GM12878 (cell line): ENCODE results near the gene HAND1. TPM values are rescaled to one million over a fixed set of nuclear protein-coding genes. Genes with fewer than 3 reads are reported as not detected.

Experiments used
- ATAC-seq: fragments of 200-7000 bp; cut with Tn5 transposase; 3 replicates; pipeline ENCODE4 v1.9.1; 2020; ENCODE audit warnings: mild to moderate bottlenecking, moderate library complexity
- BruUV-seq: library from RNA; stranded (reverse); fragments of 400-500 nt; replicated peaks from 2 replicates; lab custom pipeline; 2021; lab: Mats Ljungman, UMichigan
- CTCF ChIA-PET: fragments of 300-600 bp; sonication (Branson Sonifier 250); formaldehyde crosslinking; extraction: SDS; loops from one replicate; lab custom pipeline; 2021; ENCODE audit warnings: inconsistent platforms; lab: Yijun Ruan, JAX
- POLR2A ChIA-PET: fragments of 350-600 bp; formaldehyde crosslinking; extraction: SDS; loops from one replicate; lab custom pipeline; 2021; ENCODE audit warnings: inconsistent platforms; lab: Charles Lee
- RAD21 ChIA-PET: fragments of 300-600 bp; sonication (Branson Sonifier 250); formaldehyde crosslinking; loops from one replicate; lab custom pipeline; 2023; ENCODE audit warnings: antibody characterized with exemption; ENCODE audit not compliant: unreplicated experiment; lab: Charles Lee
- SMC1A ChIA-PET: fragments of 300-600 bp; sonication (Branson Sonifier 250); formaldehyde crosslinking; loops from one replicate; lab custom pipeline; 2023; ENCODE audit not compliant: unreplicated experiment, uncharacterized antibody; lab: Charles Lee
- DNase-seq: peaks from one replicate; pipeline ENCODE4 v3.0.0-alpha.2; 2011; ENCODE audit warnings: low read depth, low spot score
- FAIRE-seq: peaks from 3 replicates; lab custom pipeline; 2011; peaks lifted over from hg19 to GRCh38; lab: Jason Lieb, UNC
- H2AFZ ChIP-seq: 2 replicates; pipeline ENCODE4 v1.6.0; 2011; ENCODE audit warnings: low read depth, low read length, control low read depth; ENCODE audit not compliant: control insufficient read depth
- H3K27ac ChIP-seq: 2 replicates; pipeline ENCODE4 v1.5.1; 2011; ENCODE audit warnings: control low read depth; ENCODE audit not compliant: control insufficient read depth, insufficient read depth
- H3K27me3 ChIP-seq, 2 experiments: replicated peaks in 1 of 2; 2 replicates each; pipeline versions ENCODE4 v1.6.0 to v1.6.1; 2011; ENCODE audit warnings: low read length in 1 of 2; ENCODE audit not compliant: control insufficient read depth in 2 of 2, insufficient read depth in 2 of 2
- H3K36me3 ChIP-seq, 2 experiments: 2 replicates each; pipeline ENCODE4 v1.5.1; 2011; ENCODE audit warnings: low read length in 1 of 2; ENCODE audit not compliant: control insufficient read depth in 2 of 2, insufficient read depth in 2 of 2
- H3K4me1 ChIP-seq: 2 replicates; pipeline ENCODE4 v1.6.1; 2011; ENCODE audit warnings: mild to moderate bottlenecking, low read length, moderate library complexity, mixed read lengths; ENCODE audit not compliant: control insufficient read depth, insufficient read depth
- H3K4me2 ChIP-seq: 2 replicates; pipeline ENCODE4 v1.6.0; 2011; ENCODE audit warnings: control low read depth; ENCODE audit not compliant: control insufficient read depth, insufficient read depth
- H3K4me3 ChIP-seq: fragments of 200-600 bp; sonication (generic); 2 replicates; pipeline ENCODE4 v1.5.1; 2016
- H3K79me2 ChIP-seq: 2 replicates; pipeline ENCODE4 v1.6.0; 2011; ENCODE audit warnings: low read length; ENCODE audit not compliant: control insufficient read depth, insufficient read depth
- H3K9ac ChIP-seq: 2 replicates; pipeline ENCODE4 v1.8.0; 2011; ENCODE audit warnings: low read length, control low read depth, mixed read lengths; ENCODE audit not compliant: control insufficient read depth, insufficient read depth
- H3K9me3 ChIP-seq: replicated peaks from 3 replicates; pipeline ENCODE4 v1.5.1; 2011; ENCODE audit warnings: mild to moderate bottlenecking, low read length; ENCODE audit not compliant: control insufficient read depth, insufficient read depth
- H4K20me1 ChIP-seq: 2 replicates; pipeline ENCODE4 v1.6.0; 2011; ENCODE audit not compliant: control insufficient read depth, insufficient read depth
- NR2F1 ChIP-seq: fragments of 450-650 bp; conservative IDR thresholded peaks from 2 replicates; pipeline ENCODE4 v1.6.1; 2017; ENCODE audit warnings: mild to moderate bottlenecking
- POLR2AphosphoS2 ChIP-seq: IDR thresholded peaks from 2 replicates; pipeline ENCODE4 v1.6.1; 2011; ENCODE audit warnings: low read depth, mild to moderate bottlenecking, low read length, improper control_type of control experiment, moderate library complexity
- RAD21 ChIP-seq: IDR thresholded peaks from 2 replicates; pipeline ENCODE4 v1.6.1; 2011; ENCODE audit warnings: mild to moderate bottlenecking, low read depth, low read length, moderate library complexity; ENCODE audit not compliant: insufficient read depth
- TCF3 ChIP-seq: IDR thresholded peaks from 2 replicates; pipeline ENCODE4 v1.6.1; 2012; ENCODE audit warnings: low read depth, mild to moderate bottlenecking, low read length, borderline replicate concordance; ENCODE audit not compliant: insufficient read depth
- WGBS: methylation state at CpG from one replicate; pipeline ENCODE4 v1.1.6; 2016; ENCODE audit warnings: low lambda C conversion rate; ENCODE audit not compliant: insufficient replicate concordance, insufficient coverage; ENCODE audit errors: missing lambda C conversion rate; 5-methylcytosine and 5-hydroxymethylcytosine counted together
- in situ Hi-C: fragments of 300-500 bp; cut with MboI; formaldehyde crosslinking; loops from 9 replicates; pipeline ENCODE4 v1.14.3; 2018; ENCODE audit warnings: mixed read lengths
- intact Hi-C: fragments of 100-400 bp; cut with micrococcal nuclease; formaldehyde crosslinking; loops from one replicate; pipeline ENCODE4 v1.14.2; 2022; ENCODE audit not compliant: unreplicated experiment
- polyA plus RNA-seq, 11 experiments: library from polyadenylated mRNA; depleted of rRNA in 4 of 11; unstranded in 6 of 11; stranded (reverse) in 5 of 11; fragments of >200 nt; fragmentation: Nextera tagmentation in 4 of 11; fragmentation: Illumina TruSeq in 1 of 11; extraction: Ambion mirVana in 4 of 11; extraction: Trizol in 1 of 11; gene quantifications; 1 replicate in 1 of 11; 2 replicates in 10 of 11; pipeline versions ENCODE4 v1.2.1 to v1.2.3, GENCODE V29; 2011 to 2016; ENCODE audit warnings: inconsistent platforms in 2 of 11, missing spikeins in 2 of 11, low read depth in 1 of 11
- total RNA-seq, 4 experiments: library from RNA; depleted of rRNA in 3 of 4; stranded (reverse); fragments of >200 nt in 3 of 4; fragmentation: Illumina TruSeq in 1 of 4; extraction: Trizol in 1 of 4; gene quantifications; 2 replicates each; pipeline versions ENCODE4 v1.2.1 to v1.2.3, GENCODE V29; 2013 to 2021

The HAND1 gene
- total and polyA plus RNA-seq, 10 of the 15 experiments (the other 5 are each of a cell fraction or from before 2014, with no cell fraction given) = 0.06 to 0.41 (median 0.27) TPM; not detected in 4

DNA sequence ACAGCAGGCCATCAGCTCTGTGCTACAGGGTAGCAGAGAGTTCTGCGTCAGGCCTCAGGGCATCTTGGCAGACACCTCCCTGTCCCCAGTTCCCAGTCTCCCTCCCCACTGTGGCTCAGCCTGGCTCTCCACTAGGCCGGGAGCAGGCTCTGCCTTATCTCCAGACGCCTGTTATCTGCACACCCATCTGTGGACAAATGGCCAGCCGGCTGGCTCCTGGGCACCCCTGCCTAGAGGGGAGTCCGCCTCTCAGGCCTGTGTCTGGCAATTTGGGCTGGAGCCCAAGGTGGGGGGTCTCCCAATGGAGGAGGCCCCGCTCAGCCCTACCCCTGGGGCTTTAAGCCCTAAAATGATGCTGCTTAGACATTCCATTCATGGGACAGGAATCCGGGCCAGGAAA is 39.2 kb upstream of the HAND1 start:
- H3K9ac ChIP-seq = no peak overlapping the region
- H3K4me3 ChIP-seq = no peak overlapping the region
- no peaks in the 10 kb centered on the region for H3K36me3 ChIP-seq
- H4K20me1 ChIP-seq = peaks cover 2% of the 10 kb centered on the region; the same call in 1 of the 2 replicates
- H3K4me1 ChIP-seq = peaks cover 36% of the 10 kb centered on the region
- ATAC-seq (no peak), FAIRE-seq (no peak), DNase-seq (no peak)
- RAD21 ChIA-PET = interaction anchor here (0.9 to 8.2 kb wide), 2 partner anchors 15 to 49 kb away, joined by 3 to 62 read pairs; no protein-coding TSS in a partner anchor
- H3K4me2 ChIP-seq = no peak overlapping the region
- BruUV-seq = no TSS peak
- in situ Hi-C loops = no loop called here
- TF ChIP-seq POLR2AphosphoS2 = no peak
- TF ChIP-seq NR2F1 = no peak
- intact Hi-C loops = no loop called here
- H3K79me2 ChIP-seq = no peaks in the 10 kb centered on the region
- H3K27ac ChIP-seq = no peak overlapping the region
- H3K9me3 ChIP-seq = no peaks in the 10 kb centered on the region
- CTCF ChIA-PET = interaction anchor here (1.4 to 6.9 kb wide), 3 partner anchors 12 to 58 kb away, joined by 6 to 79 read pairs (median 6); no protein-coding TSS in a partner anchor
- 96% methylated on average over 6 of the region's 7 CpGs for whole genome bisulfite sequencing
- SMC1A ChIA-PET = interaction anchor here (0.9 to 9.5 kb wide), 2 partner anchors 16 to 49 kb away, joined by 4 to 108 read pairs; no protein-coding TSS in a partner anchor
- peaks cover 0 to 2% of the 10 kb centered on the region in 2 experiments; a peak in 1 of 4 replicates for H3K27me3 ChIP-seq
- POLR2A ChIA-PET = no interaction called here
- no peak overlapping the region for H2AFZ ChIP-seq

DNA sequence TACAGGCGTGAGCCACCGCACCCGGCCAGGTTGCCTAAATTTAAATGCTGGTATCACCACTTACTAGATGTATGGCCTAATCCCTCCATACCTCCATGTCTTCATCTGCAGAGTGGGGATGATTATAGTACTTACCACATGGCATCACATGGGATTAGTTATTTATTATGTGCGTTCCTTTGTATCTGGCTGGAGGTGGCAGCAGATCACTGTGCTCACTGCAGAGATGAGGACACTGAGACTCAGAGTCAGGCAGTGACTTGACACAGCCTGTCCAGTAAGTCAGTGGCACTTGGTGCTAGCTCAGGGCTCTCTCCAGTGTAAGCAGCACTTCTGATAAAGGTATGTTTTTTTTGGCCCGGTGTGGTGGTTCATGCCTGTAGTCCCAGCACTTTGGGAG is 38.4 kb upstream of the HAND1 start:
- intact Hi-C loops (no loop called here), in situ Hi-C loops (no loop called here)
- Histone ChIP-seq H3K36me3 (no peaks in the 10 kb centered on the region), H3K27ac (no peak overlapping the region), H4K20me1 (peaks cover 2% of the 10 kb centered on the region; the same call in 1 of the 2 replicates), H3K9me3 (no peaks in the 10 kb centered on the region), H3K9ac (no peak overlapping the region), H3K4me3 (no peak overlapping the region), H3K4me2 (no peak overlapping the region), H3K4me1 (peaks cover 40% of the 10 kb centered on the region), H3K27me3 (peaks cover 0 to 2% of the 10 kb centered on the region in 2 experiments; a peak in 1 of 4 replicates), H2AFZ (no peak overlapping the region), H3K79me2 (no peaks in the 10 kb centered on the region)
- FAIRE-seq (no peak), DNase-seq (no peak), ATAC-seq (0 out of 3 replicates have a peak, but pooled peaks have one; percentile 3)
- peak; percentile 25; the same call in 1 of the 2 replicates for TF ChIP-seq RAD21
- TF ChIP-seq TCF3 = no peak
- ChIA-PET CTCF (interaction anchor here (0.9 to 6.9 kb wide), 6 partner anchors 11 to 59 kb away, joined by 3 to 79 read pairs (median 5); no protein-coding TSS in a partner anchor), SMC1A (interaction anchor here (0.9 to 9.5 kb wide), 3 partner anchors 15 to 48 kb away, joined by 4 to 108 read pairs (median 29); no protein-coding TSS in a partner anchor), POLR2A (interaction anchor here (0.5 to 0.8 kb wide), 2 partner anchors 11 to 69 kb away, joined by 3 read pairs; no protein-coding TSS in a partner anchor), RAD21 (interaction anchor here (1.0 to 8.2 kb wide), 4 partner anchors 10 to 91 kb away, joined by 3 to 62 read pairs (median 4); no protein-coding TSS in a partner anchor)
- 80% methylated on average over 5 of the region's 5 CpGs for WGBS
- BruUV-seq = no TSS peak
